Measurements from ENCODE around the gene MFN2. TPM values are rescaled to one million over a fixed set of nuclear protein-coding genes. Genes with fewer than 3 reads are reported as not detected.
A peak's percentile ranks its signal among the peaks of the same experiment; 100 is the strongest.

MFN2 gene
- total RNA-seq, 2 experiments from 2014 or later, result 52.5 to 71.6 TPM

DNA sequence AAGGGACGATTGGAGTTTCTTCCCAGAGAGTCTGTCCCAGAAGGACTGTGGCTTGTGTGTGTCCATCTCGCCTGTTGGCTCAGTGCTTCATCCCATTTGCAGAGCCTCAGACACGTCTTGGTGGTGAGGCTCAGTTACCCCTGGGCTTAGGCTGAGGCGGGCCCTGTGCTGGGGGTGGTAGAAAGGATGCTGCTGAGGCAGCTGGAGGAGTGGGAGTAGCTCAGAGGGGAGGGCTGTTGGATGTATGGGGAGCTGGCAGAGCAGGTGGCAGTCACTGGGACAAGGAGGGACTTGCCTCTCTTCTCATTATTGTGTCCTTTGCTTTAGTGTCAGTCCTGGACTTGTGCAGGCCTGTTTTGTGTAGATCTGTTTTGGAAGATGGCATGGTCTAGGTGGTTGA lies 31.8 kb downstream of the MFN2 start:
- peaks cover 25% of the 10 kb centered on the region for H3K4me1 Mint-ChIP-seq
- H3K27me3 Mint-ChIP-seq, result no peaks in the 10 kb centered on the region
- H3K27ac Mint-ChIP-seq, result peak overlapping the region; percentile 74
- intact Hi-C loops (cut with DNase I, micrococcal nuclease), result no loop called here
- CTCF ChIA-PET, result no interaction called here
- DNase-seq (no peak), ATAC-seq (no peak)
- no peaks in the 10 kb centered on the region for H3K9me3 Mint-ChIP-seq (ENCODE audit: low read depth)
- POLR2A ChIA-PET, result no interaction called here
- H3K4me3 Mint-ChIP-seq, result no peak overlapping the region
- peaks cover 47% of the 10 kb centered on the region for H3K36me3 Mint-ChIP-seq (ENCODE audit: low read depth)

DNA sequence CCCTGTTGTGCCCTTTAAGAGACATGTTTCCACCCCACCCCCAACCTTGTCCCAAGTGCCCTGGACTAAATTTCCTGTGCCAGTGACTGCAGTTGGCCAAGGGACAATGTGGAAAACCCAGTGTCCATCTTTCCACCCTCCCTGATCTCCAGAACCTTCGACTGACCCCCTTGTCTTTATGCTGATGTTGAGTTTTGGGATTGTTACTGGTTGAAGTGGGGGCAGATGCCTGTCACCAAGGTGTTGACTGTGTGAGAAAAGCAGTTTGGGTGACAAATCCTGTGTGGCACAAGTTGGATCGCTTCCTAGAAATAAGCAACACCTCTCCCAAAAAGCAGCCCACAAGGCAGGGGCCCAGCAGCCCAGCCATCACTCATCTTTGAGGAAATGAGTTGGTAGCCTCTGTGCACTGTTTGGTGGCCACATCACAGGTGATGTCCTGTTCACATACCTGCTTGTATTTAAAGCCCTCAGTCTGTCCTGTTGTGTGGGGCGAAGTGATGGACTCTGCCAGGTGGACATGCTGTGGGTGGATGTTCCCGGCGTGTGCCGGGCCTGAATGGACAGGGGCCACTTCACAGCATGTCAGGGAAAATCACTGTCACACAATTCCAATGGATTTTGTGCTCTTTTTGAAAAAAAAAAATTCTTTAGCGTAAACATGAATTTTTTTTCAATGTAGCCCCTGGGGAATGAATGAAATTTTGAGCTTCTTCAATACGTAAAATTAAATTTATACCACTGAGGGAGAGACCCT lies 32.5 kb downstream of the MFN2 start:
- Mint-ChIP-seq H3K36me3 (ENCODE audit: low read depth) (peaks cover 41% of the 10 kb centered on the region), H3K9me3 (ENCODE audit: low read depth) (no peaks in the 10 kb centered on the region), H3K27me3 (no peaks in the 10 kb centered on the region), H3K4me3 (no peak overlapping the region), H3K4me1 (peaks cover 25% of the 10 kb centered on the region), H3K27ac (peak overlapping the region; percentile 74)
- ChIA-PET CTCF (interaction anchor here (0.6 kb wide), 1 partner anchor 20 kb away, joined by 3 read pairs; no protein-coding TSS in a partner anchor), POLR2A (interaction anchor here (0.7 kb wide), 2 partner anchors 14 to 173 kb away, joined by 3 read pairs; no protein-coding TSS in a partner anchor)
- peak; percentile 25 for DNase-seq
- intact Hi-C loops (cut with DNase I, micrococcal nuclease), result no loop called here
- peak; percentile 37 for ATAC-seq

DNA sequence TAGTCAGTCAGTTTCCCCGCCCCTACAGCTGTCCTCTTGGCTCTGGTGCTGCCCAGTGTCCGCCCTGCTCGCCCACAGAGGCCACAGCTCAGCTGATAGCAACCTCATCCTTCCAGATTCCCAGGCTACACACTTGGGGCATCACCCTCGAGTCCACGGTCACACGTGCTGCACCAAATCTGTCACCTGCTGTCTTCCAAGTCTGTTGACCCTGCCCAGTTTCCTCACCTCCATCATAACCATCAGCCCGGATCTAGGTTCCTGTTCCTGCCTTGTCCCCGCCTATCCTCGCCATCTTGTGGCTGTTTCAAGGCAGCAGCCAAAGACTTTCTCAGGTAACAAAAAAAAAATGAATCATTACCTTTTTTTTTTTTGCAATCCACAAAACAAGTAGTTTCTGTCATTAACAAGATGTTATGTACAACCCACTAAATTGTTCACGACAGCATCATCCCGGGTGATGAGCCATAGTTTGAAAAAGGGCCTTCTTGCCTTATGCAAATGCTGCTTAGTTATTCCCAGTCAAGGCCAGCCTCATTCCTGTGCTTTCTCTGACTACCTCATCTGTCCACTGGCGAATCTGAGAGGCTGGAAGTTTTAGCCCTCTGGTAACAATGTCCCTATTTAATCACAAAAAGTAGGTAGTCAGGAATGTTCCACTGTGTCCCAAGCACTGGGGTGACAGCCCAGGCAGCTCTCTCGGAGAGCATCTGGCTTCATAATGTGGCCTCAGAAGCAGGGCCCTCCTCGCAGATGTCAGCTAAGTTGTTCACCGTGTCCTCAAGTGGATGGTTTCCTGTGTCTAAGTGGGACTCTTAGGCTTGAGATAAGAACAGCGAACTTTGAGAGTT lies 34.1 kb downstream of the MFN2 start:
- peaks cover 30% of the 10 kb centered on the region for H3K36me3 Mint-ChIP-seq (ENCODE audit: low read depth)
- POLR2A ChIA-PET, result interaction anchor here (0.6 kb wide), 1 partner anchor 401 kb away, joined by 6 read pairs; no protein-coding TSS in a partner anchor
- H3K9me3 Mint-ChIP-seq (ENCODE audit: low read depth), result no peaks in the 10 kb centered on the region
- no peak overlapping the region for H3K4me3 Mint-ChIP-seq
- CTCF ChIA-PET, result interaction anchor here (0.7 kb wide), 1 partner anchor 74 kb away, joined by 3 read pairs; no protein-coding TSS in a partner anchor
- H3K27me3 Mint-ChIP-seq, result no peaks in the 10 kb centered on the region
- ATAC-seq, result no peak
- intact Hi-C loops (cut with DNase I, micrococcal nuclease), result no loop called here
- DNase-seq, result peak; percentile 34
- H3K27ac Mint-ChIP-seq, result peak overlapping the region; percentile 69
- H3K4me1 Mint-ChIP-seq, result peaks cover 25% of the 10 kb centered on the region

DNA sequence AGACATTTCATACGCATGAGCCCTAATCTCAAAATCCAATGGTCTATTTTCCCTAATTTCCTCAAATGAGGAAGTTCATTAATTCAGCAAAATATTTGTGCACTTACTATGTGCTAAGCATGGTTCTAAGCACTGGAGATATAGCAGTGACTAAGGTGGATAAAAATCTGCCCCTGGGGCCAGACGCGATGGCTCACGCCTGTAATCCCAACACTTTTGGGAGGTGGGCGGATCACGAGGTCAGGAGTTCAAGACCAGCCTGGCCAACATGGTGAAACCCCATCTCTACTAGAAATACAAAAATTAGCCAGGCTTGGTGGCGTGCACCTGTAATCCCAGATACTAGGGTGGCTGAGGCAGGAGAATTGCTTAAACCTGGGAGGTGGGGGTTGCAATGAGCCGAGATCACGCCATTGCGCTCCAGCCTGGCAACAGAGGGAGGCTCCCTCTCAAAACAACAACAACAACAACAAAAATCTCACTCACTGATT lies 34.8 kb downstream of the MFN2 start:
- Mint-ChIP-seq H3K27me3 (no peaks in the 10 kb centered on the region), H3K4me1 (peaks cover 25% of the 10 kb centered on the region), H3K36me3 (ENCODE audit: low read depth) (peaks cover 24% of the 10 kb centered on the region), H3K27ac (peak overlapping the region; percentile 69), H3K4me3 (no peak overlapping the region), H3K9me3 (ENCODE audit: low read depth) (no peaks in the 10 kb centered on the region)
- ChIA-PET POLR2A (no interaction called here), CTCF (interaction anchor here (0.7 kb wide), 1 partner anchor 74 kb away, joined by 3 read pairs; no protein-coding TSS in a partner anchor)
- intact Hi-C loops (cut with DNase I, micrococcal nuclease), result no loop called here
- DNase-seq (no peak), ATAC-seq (no peak)

DNA sequence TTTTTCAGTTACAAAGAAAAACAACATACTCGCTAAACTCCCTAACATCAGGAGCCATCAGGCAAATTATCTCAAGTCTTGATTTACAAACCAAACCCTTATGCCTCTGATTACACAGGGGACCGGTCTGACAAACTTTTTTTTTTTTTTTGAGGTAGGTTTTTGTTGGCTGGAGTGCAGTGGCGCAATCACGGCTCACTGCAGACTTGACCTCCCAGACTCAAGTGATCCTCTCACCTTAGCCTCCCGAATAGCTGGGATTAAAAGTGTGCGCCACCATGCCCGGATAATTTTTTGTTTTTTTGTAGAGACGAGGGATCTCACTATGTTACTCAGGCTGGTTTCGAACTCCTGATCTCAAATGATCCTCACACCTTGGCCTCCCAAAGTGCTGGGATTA lies 35.3 kb downstream of the MFN2 start:
- intact Hi-C loops (cut with DNase I, micrococcal nuclease), result no loop called here
- Mint-ChIP-seq H3K9me3 (ENCODE audit: low read depth) (no peaks in the 10 kb centered on the region), H3K4me1 (peaks cover 27% of the 10 kb centered on the region), H3K36me3 (ENCODE audit: low read depth) (peaks cover 21% of the 10 kb centered on the region), H3K27ac (no peak overlapping the region), H3K27me3 (no peaks in the 10 kb centered on the region), H3K4me3 (no peak overlapping the region)
- DNase-seq, result no peak
- no peak for ATAC-seq
- ChIA-PET POLR2A (no interaction called here), CTCF (no interaction called here)

DNA sequence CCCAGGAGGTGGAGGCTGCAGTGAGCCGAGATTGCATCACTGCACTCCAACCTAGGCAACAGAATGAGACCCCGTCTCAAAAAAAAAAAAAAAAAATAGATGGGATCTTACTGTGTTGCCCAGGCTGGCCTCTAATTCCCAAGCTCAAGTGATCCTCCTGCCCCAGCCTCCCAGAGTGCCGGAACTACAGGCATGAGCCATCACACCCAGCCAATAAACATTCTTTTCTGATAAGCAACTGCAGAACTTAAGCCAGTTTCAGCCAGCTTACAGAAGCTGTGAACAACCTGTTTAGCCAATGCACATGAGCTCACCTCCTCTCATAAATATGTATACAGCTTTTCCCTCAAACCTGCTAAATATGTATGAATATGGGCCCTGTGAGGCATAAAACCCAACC lies 35.9 kb downstream of the MFN2 start:
- H3K36me3 Mint-ChIP-seq (ENCODE audit: low read depth), result peaks cover 20% of the 10 kb centered on the region
- ChIA-PET CTCF (interaction anchor here (0.6 to 1.0 kb wide), 3 partner anchors 14 to 296 kb away, joined by 3 to 4 read pairs (median 3); no protein-coding TSS in a partner anchor), POLR2A (no interaction called here)
- no peak for ATAC-seq
- intact Hi-C loops (cut with DNase I, micrococcal nuclease), result no loop called here
- no peak overlapping the region for H3K4me3 Mint-ChIP-seq
- no peaks in the 10 kb centered on the region for H3K27me3 Mint-ChIP-seq
- no peak for DNase-seq
- H3K27ac Mint-ChIP-seq, result no peak overlapping the region
- peaks cover 27% of the 10 kb centered on the region for H3K4me1 Mint-ChIP-seq
- H3K9me3 Mint-ChIP-seq (ENCODE audit: low read depth), result no peaks in the 10 kb centered on the region

DNA sequence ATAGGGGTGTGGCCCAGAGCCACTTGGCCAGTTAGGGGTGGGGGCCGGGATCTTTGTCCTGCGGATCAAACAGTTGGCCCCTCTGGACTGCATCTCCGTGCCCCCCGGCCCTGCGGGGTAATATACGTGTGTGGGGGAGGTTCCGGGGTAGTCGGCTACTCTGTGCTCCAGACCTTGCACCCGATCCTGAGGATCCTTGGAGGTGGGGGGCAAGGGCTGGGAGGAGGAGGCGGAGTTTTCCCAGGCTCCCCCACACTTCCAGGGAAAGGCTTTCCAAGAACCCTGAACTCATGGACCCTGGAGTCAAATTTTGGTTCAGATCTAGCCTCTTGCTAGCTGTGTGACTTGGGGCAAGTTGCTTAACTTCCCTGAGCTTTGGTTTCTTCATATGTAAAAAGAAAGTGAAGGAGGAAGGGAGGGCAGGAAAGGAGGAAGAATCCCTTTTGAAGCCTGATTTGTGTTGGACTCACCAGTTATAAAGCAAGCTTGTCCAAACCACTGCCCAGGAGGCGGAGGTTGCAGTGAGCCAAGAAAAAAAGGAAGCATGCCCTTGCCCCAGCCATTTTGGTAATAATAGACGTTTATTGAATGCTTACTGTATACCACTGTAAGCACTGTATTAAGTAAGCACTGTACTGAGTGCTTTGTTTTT lies 39.7 kb downstream of the MFN2 start:
- POLR2A ChIA-PET, result interaction anchor here (1.4 kb wide), 2 partner anchors 47 to 111 kb away, joined by 4 to 27 read pairs; no protein-coding TSS in a partner anchor
- Mint-ChIP-seq H3K27ac (peak overlapping the region; percentile 74), H3K27me3 (no peaks in the 10 kb centered on the region), H3K9me3 (ENCODE audit: low read depth) (no peaks in the 10 kb centered on the region), H3K4me3 (peak overlapping the region; percentile 83), H3K36me3 (ENCODE audit: low read depth) (peaks cover 11% of the 10 kb centered on the region), H3K4me1 (peaks cover 2% of the 10 kb centered on the region)
- CTCF ChIA-PET, result interaction anchor here (1.1 to 2.7 kb wide), 4 partner anchors 11 to 59 kb away, joined by 5 to 12 read pairs (median 8); no protein-coding TSS in a partner anchor
- ATAC-seq, result no peak
- DNase-seq, result no peak
- intact Hi-C loops (cut with DNase I, micrococcal nuclease), result loop anchor here (1.0 kb wide), 7 partner anchors 40 to 214 kb away; partner anchors contain the start of genes MFN2 (in 2 of the 2), CLCN6 (in 1 of the 2), KIAA2013 (in 1 of the 2) and PLOD1 (in 1 of the 2)

DNA sequence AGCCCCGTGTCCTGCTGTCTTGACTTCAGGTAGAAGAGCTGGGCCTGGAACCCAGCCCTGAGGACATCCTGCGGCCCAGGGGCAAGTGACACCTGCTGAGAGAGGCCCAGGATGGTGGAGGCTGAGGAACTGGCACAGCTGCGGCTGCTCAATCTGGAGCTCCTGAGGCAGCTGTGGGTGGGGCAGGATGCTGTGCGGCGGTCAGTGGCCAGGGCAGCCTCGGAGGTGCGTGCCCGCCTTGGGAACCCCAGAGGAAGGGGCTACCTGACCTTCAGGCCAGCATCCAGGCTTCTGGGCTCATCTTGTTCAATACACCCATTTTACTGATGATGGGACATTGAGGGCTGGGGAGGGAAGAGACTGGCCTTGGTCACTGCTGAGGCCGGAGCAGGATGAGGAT lies 41.4 kb downstream of the MFN2 start:
- Mint-ChIP-seq H3K27ac (no peak overlapping the region), H3K36me3 (ENCODE audit: low read depth) (peaks cover 21% of the 10 kb centered on the region), H3K4me1 (peaks cover 2% of the 10 kb centered on the region), H3K9me3 (ENCODE audit: low read depth) (no peaks in the 10 kb centered on the region), H3K27me3 (no peaks in the 10 kb centered on the region), H3K4me3 (no peak overlapping the region)
- CTCF ChIA-PET, result interaction anchor here (0.5 to 2.7 kb wide), 3 partner anchors 27 to 69 kb away, joined by 3 to 12 read pairs (median 3); no protein-coding TSS in a partner anchor
- intact Hi-C loops (cut with DNase I, micrococcal nuclease), result no loop called here
- DNase-seq (no peak), ATAC-seq (no peak)
- POLR2A ChIA-PET, result interaction anchor here (2.1 kb wide), 1 partner anchor 113 kb away, joined by 12 read pairs; no protein-coding TSS in a partner anchor

DNA sequence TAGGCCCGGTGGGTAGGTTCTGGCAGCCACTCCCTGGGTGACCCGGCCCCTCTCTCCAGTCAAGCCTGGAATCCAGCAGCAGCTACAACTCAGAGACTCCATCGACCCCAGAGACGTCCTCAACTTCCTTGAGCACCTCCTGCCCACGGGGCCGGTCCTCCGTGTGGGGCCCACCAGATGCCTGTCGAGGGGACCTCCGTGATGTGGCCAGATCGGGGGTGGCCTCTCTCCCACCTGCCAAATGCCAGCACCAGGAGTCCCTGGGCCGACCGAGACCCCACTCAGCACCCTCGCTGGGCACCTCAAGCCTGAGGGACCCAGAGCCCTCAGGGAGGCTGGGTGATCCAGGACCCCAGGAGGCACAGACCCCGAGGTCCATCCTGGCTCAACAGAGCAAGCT lies 41.8 kb downstream of the MFN2 start:
- Mint-ChIP-seq H3K4me1 (peaks cover 2% of the 10 kb centered on the region), H3K27ac (no peak overlapping the region), H3K36me3 (ENCODE audit: low read depth) (peaks cover 22% of the 10 kb centered on the region), H3K27me3 (no peaks in the 10 kb centered on the region), H3K4me3 (no peak overlapping the region), H3K9me3 (ENCODE audit: low read depth) (no peaks in the 10 kb centered on the region)
- CTCF ChIA-PET, result interaction anchor here (0.5 to 1.3 kb wide), 2 partner anchors 27 to 68 kb away, joined by 3 read pairs; no protein-coding TSS in a partner anchor
- intact Hi-C loops (cut with DNase I, micrococcal nuclease), result no loop called here
- POLR2A ChIA-PET, result interaction anchor here (2.1 kb wide), 1 partner anchor 114 kb away, joined by 12 read pairs; no protein-coding TSS in a partner anchor
- no peak for ATAC-seq
- no peak for DNase-seq

DNA sequence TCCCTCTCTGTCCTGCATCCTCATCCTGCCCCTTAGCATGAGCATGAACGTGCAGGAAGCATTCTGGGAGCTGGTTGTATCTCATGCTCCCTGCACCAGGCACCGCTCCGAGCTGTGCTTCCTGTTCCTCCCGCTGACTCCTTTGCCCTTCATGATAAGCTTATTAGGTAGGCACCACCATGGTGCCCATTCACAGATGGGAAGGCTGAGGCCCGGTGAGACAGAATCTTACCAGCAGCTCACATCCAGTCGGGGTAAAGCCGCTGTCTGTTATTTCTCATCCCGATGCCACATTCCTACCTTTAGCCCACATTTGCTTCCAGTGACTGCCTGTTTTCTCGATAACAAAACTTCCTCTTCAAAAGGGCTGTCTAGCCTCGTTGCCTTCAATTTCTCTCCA lies 46.3 kb downstream of the MFN2 start:
- no peak for DNase-seq
- Mint-ChIP-seq H3K27me3 (no peaks in the 10 kb centered on the region), H3K4me1 (no peaks in the 10 kb centered on the region), H3K36me3 (ENCODE audit: low read depth) (peaks cover 30% of the 10 kb centered on the region), H3K9me3 (ENCODE audit: low read depth) (no peaks in the 10 kb centered on the region), H3K27ac (no peak overlapping the region), H3K4me3 (no peak overlapping the region)
- no peak for ATAC-seq
- intact Hi-C loops (cut with DNase I, micrococcal nuclease), result no loop called here
- POLR2A ChIA-PET, result no interaction called here
- CTCF ChIA-PET, result interaction anchor here (0.6 to 1.0 kb wide), 2 partner anchors 8 to 1440 kb away, joined by 3 to 4 read pairs; no protein-coding TSS in a partner anchor

DNA sequence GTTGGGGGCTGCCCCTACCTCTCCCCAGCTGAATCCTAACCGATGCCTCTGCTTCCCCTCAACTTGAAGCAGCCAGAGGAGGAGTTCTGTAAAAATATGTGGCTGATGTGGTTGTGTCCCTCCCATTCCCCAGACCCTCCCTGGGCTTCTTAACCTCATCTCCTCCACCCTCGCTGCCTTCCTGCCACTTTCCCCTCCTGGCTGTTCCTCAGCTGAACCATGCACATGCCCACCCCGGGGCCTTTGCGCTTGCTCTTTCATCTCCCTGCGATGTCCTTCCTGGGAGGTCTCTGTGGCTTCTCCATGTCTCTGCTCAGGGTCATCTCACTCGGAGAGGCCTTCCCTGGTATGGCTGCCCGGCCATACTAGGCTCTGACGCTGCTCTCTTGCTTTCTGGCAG lies 48.0 kb downstream of the MFN2 start:
- Mint-ChIP-seq H3K9me3 (ENCODE audit: low read depth) (no peaks in the 10 kb centered on the region), H3K4me3 (no peak overlapping the region), H3K36me3 (ENCODE audit: low read depth) (peaks cover 28% of the 10 kb centered on the region), H3K27ac (no peak overlapping the region), H3K4me1 (no peaks in the 10 kb centered on the region), H3K27me3 (no peaks in the 10 kb centered on the region)
- intact Hi-C loops (cut with DNase I, micrococcal nuclease), result no loop called here
- DNase-seq (no peak), ATAC-seq (no peak)
- CTCF ChIA-PET, result no interaction called here
- POLR2A ChIA-PET, result no interaction called here
